ENCODE data around the gene AP1S3.

AP1S3 gene

DNA sequence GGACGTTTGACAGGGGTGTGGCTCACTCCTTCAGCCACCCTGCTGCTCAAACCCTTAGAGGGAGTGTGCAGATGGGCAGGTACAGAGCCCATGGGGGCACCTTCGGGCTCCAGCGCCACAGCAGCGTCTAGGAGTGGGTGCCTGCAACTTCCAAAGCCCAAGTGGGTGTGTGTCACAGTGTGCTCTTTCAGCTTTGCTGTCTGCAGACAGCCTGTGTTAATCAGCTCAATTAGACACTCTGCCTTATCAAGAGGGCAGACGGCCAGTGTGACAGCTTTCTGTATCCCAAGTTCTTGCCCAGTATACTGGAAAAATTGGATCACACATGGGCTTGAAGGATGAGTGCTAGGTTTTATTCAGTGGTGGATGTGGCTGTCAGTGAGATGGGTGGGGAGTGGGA, 96.7 kb downstream of the AP1S3 start:
- no peak for DNase-seq (ENCODE audit: low spot score)
- TF ChIP-seq, protein P1, sequence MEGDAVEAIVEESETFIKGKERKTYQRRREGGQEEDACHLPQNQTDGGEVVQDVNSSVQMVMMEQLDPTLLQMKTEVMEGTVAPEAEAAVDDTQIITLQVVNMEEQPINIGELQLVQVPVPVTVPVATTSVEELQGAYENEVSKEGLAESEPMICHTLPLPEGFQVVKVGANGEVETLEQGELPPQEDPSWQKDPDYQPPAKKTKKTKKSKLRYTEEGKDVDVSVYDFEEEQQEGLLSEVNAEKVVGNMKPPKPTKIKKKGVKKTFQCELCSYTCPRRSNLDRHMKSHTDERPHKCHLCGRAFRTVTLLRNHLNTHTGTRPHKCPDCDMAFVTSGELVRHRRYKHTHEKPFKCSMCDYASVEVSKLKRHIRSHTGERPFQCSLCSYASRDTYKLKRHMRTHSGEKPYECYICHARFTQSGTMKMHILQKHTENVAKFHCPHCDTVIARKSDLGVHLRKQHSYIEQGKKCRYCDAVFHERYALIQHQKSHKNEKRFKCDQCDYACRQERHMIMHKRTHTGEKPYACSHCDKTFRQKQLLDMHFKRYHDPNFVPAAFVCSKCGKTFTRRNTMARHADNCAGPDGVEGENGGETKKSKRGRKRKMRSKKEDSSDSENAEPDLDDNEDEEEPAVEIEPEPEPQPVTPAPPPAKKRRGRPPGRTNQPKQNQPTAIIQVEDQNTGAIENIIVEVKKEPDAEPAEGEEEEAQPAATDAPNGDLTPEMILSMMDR (IDR thresholded peaks at IDR 0.05; ENCODE audit: extremely low read depth, missing control alignments): no peak

DNA sequence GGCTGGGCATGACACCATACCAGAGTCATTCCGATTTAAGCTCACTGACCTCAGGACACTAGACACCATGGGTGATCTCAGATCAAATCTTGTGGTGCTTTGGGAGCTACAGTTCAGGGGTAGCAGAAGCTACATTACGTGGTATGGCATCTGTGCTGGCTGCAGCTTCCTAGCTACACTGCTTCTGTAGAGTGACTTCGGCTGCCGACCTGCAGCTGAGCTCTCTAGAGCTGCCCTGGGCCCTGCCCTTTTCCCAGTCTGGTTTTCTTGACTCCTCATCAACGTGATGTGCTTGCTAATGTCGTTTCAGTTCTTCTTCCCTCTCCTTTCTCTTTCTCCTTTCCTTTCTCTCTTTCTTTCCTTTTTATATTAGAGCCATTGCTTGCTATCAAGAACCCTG, 100.2 kb downstream of the AP1S3 start:
- DNase-seq (ENCODE audit: low spot score): no peak
- TF ChIP-seq, protein P1 (IDR thresholded peaks at IDR 0.05; ENCODE audit: extremely low read depth, missing control alignments): no peak

DNA sequence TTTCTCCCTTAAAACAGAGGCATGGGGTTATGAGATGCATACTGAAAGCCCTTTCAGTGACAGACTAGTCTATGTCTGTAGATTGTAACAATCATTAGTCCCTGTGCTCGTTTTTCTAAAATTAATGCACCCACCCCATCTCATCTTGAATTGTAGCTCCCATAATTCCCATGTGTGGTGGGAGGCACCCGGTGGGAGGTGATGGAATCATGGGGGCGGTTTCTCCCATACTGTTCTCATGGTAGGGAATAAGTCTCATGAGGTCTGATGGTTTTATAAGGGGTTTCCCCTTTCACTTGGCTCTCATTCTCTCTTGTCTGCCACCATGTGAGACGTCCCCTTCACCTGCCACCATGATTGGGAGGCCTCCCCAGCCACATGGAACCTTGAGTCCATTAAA, 100.9 kb downstream of the AP1S3 start:
- TF ChIP-seq, protein P1 (IDR thresholded peaks at IDR 0.05; ENCODE audit: extremely low read depth, missing control alignments): no peak
- DNase-seq (ENCODE audit: low spot score): no peak

DNA sequence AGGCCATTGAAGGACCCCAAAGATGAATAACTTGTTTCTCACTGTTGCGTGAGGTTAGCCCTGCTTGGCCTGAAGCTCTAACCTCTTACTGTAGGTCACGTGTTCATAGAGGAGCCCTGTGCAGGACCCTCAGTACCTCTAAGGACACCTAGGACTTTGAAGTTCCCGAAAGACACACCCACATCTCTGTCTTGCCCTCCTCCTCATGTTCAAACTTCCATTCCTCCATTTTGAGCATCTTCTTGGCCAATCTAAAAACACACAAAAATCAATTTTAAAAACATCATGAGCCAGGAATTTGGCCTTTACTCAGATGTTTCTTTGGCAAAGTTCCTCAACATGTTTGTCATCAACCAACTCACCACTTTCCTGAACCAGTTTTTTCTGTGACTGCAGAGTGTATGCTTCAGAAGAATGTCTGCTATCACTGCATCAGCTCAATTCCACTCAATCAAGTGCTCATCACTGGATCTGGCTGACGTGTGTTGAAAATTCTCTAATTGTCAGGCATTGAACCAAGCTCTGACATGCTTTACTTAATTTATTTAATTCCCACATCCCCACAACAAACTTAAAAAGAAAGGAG, 101.6 kb downstream of the AP1S3 start:
- DNase-seq (ENCODE audit: low spot score): no peak
- TF ChIP-seq, protein P1 (IDR thresholded peaks at IDR 0.05; ENCODE audit: extremely low read depth, missing control alignments): no peak

DNA sequence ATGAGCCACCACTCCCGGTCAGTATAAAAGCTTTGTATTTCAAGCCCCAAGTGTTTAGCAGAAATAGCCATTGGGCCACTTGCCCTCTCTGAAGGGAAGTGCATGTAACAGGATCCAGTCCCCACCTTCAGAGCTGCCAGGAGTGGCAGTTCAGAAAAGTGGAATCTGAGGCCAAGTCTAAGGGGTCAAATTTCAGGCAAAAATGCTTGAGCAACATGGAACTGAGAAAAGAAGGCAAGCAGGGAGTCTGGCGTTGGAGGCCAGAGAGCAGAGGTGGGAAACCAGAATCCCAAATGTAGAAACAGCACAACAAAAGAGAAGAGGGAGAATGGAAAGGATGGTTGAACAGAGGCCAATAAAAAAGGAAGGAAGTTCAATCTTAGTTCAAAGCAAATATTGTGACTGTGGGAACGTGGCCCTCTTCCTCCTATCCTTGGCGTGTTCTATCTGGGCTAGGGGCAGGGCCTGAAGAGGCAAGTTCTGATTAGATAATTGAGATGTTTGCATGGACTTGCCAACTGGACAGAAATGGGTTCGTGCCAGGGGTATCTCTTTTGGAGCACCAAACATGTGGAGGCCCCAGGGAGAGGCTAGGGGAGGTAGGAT, 102.2 kb downstream of the AP1S3 start:
- no peak for DNase-seq (ENCODE audit: low spot score)
- TF ChIP-seq, protein P1 (IDR thresholded peaks at IDR 0.05; ENCODE audit: extremely low read depth, missing control alignments): no peak

DNA sequence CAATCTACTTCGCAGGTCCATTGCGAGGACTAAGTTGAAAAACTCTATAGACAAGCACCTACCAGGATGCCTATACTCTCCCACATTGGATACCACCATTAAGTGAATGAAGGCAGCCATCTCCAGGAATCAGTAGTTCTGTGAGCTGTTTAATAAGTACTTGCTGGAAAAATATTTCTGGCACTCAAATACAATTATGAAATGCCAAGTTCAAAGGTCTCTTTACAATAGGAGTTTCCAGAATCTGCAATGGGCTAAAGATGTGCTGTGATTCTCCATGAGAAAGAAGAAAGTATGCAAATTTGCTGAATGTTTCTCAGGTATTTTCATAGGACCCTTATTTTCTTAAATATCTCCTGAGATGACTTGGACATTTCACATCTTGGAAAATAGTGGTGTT, 103.0 kb downstream of the AP1S3 start:
- TF ChIP-seq, protein P1 (IDR thresholded peaks at IDR 0.05; ENCODE audit: extremely low read depth, missing control alignments): no peak
- DNase-seq (ENCODE audit: low spot score): no peak

DNA sequence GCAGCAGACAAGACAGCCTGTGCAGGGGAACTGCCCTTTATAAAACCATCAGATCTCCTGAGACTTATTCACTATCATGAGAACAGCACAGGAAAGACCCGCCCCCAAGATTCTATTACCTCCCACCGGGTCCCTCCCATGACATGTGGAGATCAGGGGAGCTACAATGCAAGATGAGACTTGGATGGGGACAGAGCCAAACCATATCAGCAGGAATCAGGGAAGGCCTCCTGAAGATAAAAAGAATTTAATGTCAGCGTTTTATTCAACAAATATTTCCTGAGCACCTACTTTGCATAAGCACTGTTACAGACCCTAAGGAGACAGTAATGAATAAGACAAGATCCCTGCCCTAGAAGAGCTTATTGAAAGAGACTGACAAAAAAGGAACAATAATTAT, 105.0 kb downstream of the AP1S3 start:
- DNase-seq (ENCODE audit: low spot score): no peak
- TF ChIP-seq, protein P1 (IDR thresholded peaks at IDR 0.05; ENCODE audit: extremely low read depth, missing control alignments): no peak
